Measurements from ENCODE around the gene TPSD1. TPM values are rescaled to one million over a fixed set of nuclear protein-coding genes. Genes with fewer than 3 reads are reported as not detected.

TPSD1 gene
- total and polyA plus RNA-seq, 2 experiments from 2014 or later: 0.17 TPM; not detected in 1

- Mint-ChIP-seq H3K27me3 (ENCODE audit: insufficient read depth, low read depth, poor library complexity) (peaks cover 12% of the 10 kb centered on the region), H3K4me3 (no peak overlapping the region), H3K4me1 (peaks cover 10% of the 10 kb centered on the region), H3K27ac (no peak overlapping the region), H3K9me3 (no peaks in the 10 kb centered on the region; the same call in 2 of the 3 replicates), H3K36me3 (ENCODE audit: low read depth) (peaks cover 5% of the 10 kb centered on the region; the same call in 1 of the 3 replicates)
- no peaks in the 10 kb centered on the region for H3K27me3 ChIP-seq (ENCODE audit: insufficient read depth)
- H3K4me1 ChIP-seq (ENCODE audit: insufficient read depth): peaks cover 13% of the 10 kb centered on the region; the same call in 1 of the 2 replicates
- TF ChIP-seq STAT1 (IDR thresholded peaks at IDR 0.05; ENCODE audit: unreplicated experiment) (no peak), CTCF (conservative IDR thresholded peaks at IDR 0.05; ENCODE audit: low read depth in 2 of 2) (no peak), EZH2phosphoT487 (IDR thresholded peaks at IDR 0.05; ENCODE audit: unreplicated experiment) (no peak), POLR2AphosphoS5 (IDR thresholded peaks at IDR 0.05; ENCODE audit: low read depth) (no peak), ZNF114 (CRISPR knock-in tag; IDR thresholded peaks at IDR 0.05) (no peak)
- no peaks in the 10 kb centered on the region for H3K79me2 ChIP-seq (replicated peaks; ENCODE audit: insufficient read depth)
- no peak overlapping the region for H3K4me2 ChIP-seq
- H3K27ac ChIP-seq (ENCODE audit: low read depth): no peak overlapping the region
- ATAC-seq (no peak), DNase-seq (ENCODE audit: low spot score) (no peak)
- no peak overlapping the region for H2AFZ ChIP-seq
- H4K20me1 ChIP-seq (replicated peaks; ENCODE audit: insufficient read depth): no peaks in the 10 kb centered on the region
- no peaks in the 10 kb centered on the region for H3K36me3 ChIP-seq (ENCODE audit: insufficient read depth)
- no peaks in the 10 kb centered on the region for H3F3A ChIP-seq (replicated peaks; ENCODE audit: low read depth)
- no peak overlapping the region for H3K4me3 ChIP-seq
- no peaks in the 10 kb centered on the region for H3K9me2 ChIP-seq (ENCODE audit: insufficient read depth)
Measured at GRCh38 chr16:1279081-1279944, 23.4 kb downstream of the TPSD1 start.

GRCh38 chr16:1279945-1280589, 24.2 kb downstream of the TPSD1 start:
- no peak overlapping the region for H3K27ac Mint-ChIP-seq
- DNase-seq (ENCODE audit: low spot score) (no peak), ATAC-seq (no peak)
- no peak overlapping the region for H3K4me3 Mint-ChIP-seq
- H3K79me2 ChIP-seq (replicated peaks; ENCODE audit: insufficient read depth): no peaks in the 10 kb centered on the region
- H3K4me3 ChIP-seq: no peak overlapping the region
- no peak overlapping the region for H3K4me2 ChIP-seq
- no peak overlapping the region for H2AFZ ChIP-seq
- H4K20me1 ChIP-seq (replicated peaks; ENCODE audit: insufficient read depth): no peaks in the 10 kb centered on the region
- peaks cover 13% of the 10 kb centered on the region; the same call in 1 of the 2 replicates for H3K4me1 ChIP-seq (ENCODE audit: insufficient read depth)
- H3K27me3 ChIP-seq (ENCODE audit: insufficient read depth): no peaks in the 10 kb centered on the region
- H3K9me3 Mint-ChIP-seq: no peaks in the 10 kb centered on the region; the same call in 2 of the 3 replicates
- peaks cover 14% of the 10 kb centered on the region for H3K27me3 Mint-ChIP-seq (ENCODE audit: insufficient read depth, low read depth, poor library complexity)
- H3K9me2 ChIP-seq (ENCODE audit: insufficient read depth): no peaks in the 10 kb centered on the region
- H3K36me3 Mint-ChIP-seq (ENCODE audit: low read depth): peaks cover 5% of the 10 kb centered on the region; the same call in 1 of the 3 replicates
- no peak overlapping the region for H3K27ac ChIP-seq (ENCODE audit: low read depth)
- H3F3A ChIP-seq (replicated peaks; ENCODE audit: low read depth): no peaks in the 10 kb centered on the region
- H3K4me1 Mint-ChIP-seq: peaks cover 10% of the 10 kb centered on the region
- H3K36me3 ChIP-seq (ENCODE audit: insufficient read depth): no peaks in the 10 kb centered on the region
- TF ChIP-seq REST (IDR thresholded peaks at IDR 0.05; ENCODE audit: unreplicated experiment) (no peak), ZNF462 (CRISPR knock-in tag; IDR thresholded peaks at IDR 0.05) (no peak), ZNF114 (CRISPR knock-in tag; IDR thresholded peaks at IDR 0.05) (no peak), CREB1 (CRISPR knock-in tag; IDR thresholded peaks at IDR 0.05; ENCODE audit: low read depth) (no peak)
